ENCODE data around the gene GAK. TPM values are rescaled to one million over a fixed set of nuclear protein-coding genes. Genes with fewer than 3 reads are reported as not detected.

Gene GAK
- polyA plus RNA-seq, 1 of the 3 experiments (the other 2 are of a cell fraction): 35.9 TPM

- ChIA-PET CTCF (no interaction called here), POLR2A (no interaction called here)
- Histone ChIP-seq H3K27me3 (ENCODE audit: insufficient read depth) (no peaks in the 10 kb centered on the region), H4K20me1 (ENCODE audit: insufficient read depth) (no peaks in the 10 kb centered on the region), H2AFZ (ENCODE audit: low read depth) (no peak overlapping the region), H3K4me2 (no peak overlapping the region), H3K4me3 (ENCODE audit: low read depth in 2 of 2, low read length in 1 of 2) (no peak overlapping the region), H3K27ac (ENCODE audit: low read depth in 2 of 2, low read length in 1 of 2) (no peak overlapping the region), H3K36me3 (replicated peaks in 1 of 2; ENCODE audit: control insufficient read depth in 1 of 2, insufficient read depth in 2 of 2, low read length in 1 of 2) (peaks cover 0 to 13% of the 10 kb centered on the region in 2 experiments), H3K4me1 (ENCODE audit: control insufficient read depth in 1 of 2, insufficient read depth in 2 of 2, low read depth in 1 of 2, low read length in 1 of 2) (no peaks in the 10 kb centered on the region; a peak in 1 of 4 replicates), H3K9me3 (no peaks in the 10 kb centered on the region), H3F3A (replicated peaks; ENCODE audit: insufficient read depth) (no peaks in the 10 kb centered on the region), H3K9me2 (no peaks in the 10 kb centered on the region), H3K79me2 (ENCODE audit: insufficient read depth) (no peaks in the 10 kb centered on the region), H3K9ac (no peak overlapping the region)
- peak; percentile 19 for DNase-seq
- WGBS (ENCODE audit: low lambda C conversion rate): 98% methylated on average over 16 of the region's 16 CpGs
- TF ChIP-seq GATA2 (CRISPR knock-in tag; IDR thresholded peaks at IDR 0.05) (no peak), RAD21 (IDR thresholded peaks at IDR 0.05; ENCODE audit: low read length) (no peak), PBX3 (IDR thresholded peaks at IDR 0.05) (no peak), TAF1 (IDR thresholded peaks at IDR 0.05; ENCODE audit: borderline replicate concordance, low read depth, low read length) (no peak), IRF3 (IDR thresholded peaks at IDR 0.05; ENCODE audit: low read depth, low read length) (no peak), CHD2 (IDR thresholded peaks at IDR 0.05; ENCODE audit: low read length, partially characterized antibody) (no peak), TCF12 (IDR thresholded peaks at IDR 0.05) (no peak)
Observed at GRCh38 chr4:848307-848691, 83.8 kb downstream of the GAK start.

- H3K9me3 ChIP-seq: peaks cover under 1% of the 10 kb centered on the region; the same call in 1 of the 2 replicates
- no peak overlapping the region for H2AFZ ChIP-seq (ENCODE audit: low read depth)
- no peaks in the 10 kb centered on the region for H3F3A ChIP-seq (replicated peaks; ENCODE audit: insufficient read depth)
- DNase-seq: no peak
- H3K36me3 ChIP-seq (replicated peaks in 1 of 2; ENCODE audit: control insufficient read depth in 1 of 2, insufficient read depth in 2 of 2, low read length in 1 of 2): peaks cover 7 to 13% of the 10 kb centered on the region in 2 experiments
- no peaks in the 10 kb centered on the region for H4K20me1 ChIP-seq (ENCODE audit: insufficient read depth)
- no peaks in the 10 kb centered on the region for H3K9me2 ChIP-seq
- 92% methylated on average over 14 of the region's 14 CpGs for WGBS (ENCODE audit: low lambda C conversion rate)
- ChIA-PET CTCF (no interaction called here), POLR2A (interaction anchor here (1.2 kb wide), 1 partner anchor 10 kb away, joined by 3 read pairs; no protein-coding TSS in a partner anchor)
- no peaks in the 10 kb centered on the region for H3K79me2 ChIP-seq (ENCODE audit: insufficient read depth)
- no peak overlapping the region for H3K4me3 ChIP-seq (ENCODE audit: low read depth in 2 of 2, low read length in 1 of 2)
- H3K9ac ChIP-seq: no peak overlapping the region
- no peak overlapping the region for H3K27ac ChIP-seq (ENCODE audit: low read depth in 2 of 2, low read length in 1 of 2)
- H3K4me2 ChIP-seq: no peak overlapping the region
- no peaks in the 10 kb centered on the region; a peak in 1 of 4 replicates for H3K4me1 ChIP-seq (ENCODE audit: control insufficient read depth in 1 of 2, insufficient read depth in 2 of 2, low read depth in 1 of 2, low read length in 1 of 2)
- TF ChIP-seq USF1 (IDR thresholded peaks at IDR 0.05; ENCODE audit: borderline replicate concordance, low read depth) (no peak), PBX3 (IDR thresholded peaks at IDR 0.05) (no peak), MXI1 (IDR thresholded peaks at IDR 0.05; ENCODE audit: low read depth, low read length) (no peak), RFX5 (IDR thresholded peaks at IDR 0.05; ENCODE audit: low read length) (no peak), POLR2AphosphoS5 (IDR thresholded peaks at IDR 0.05; ENCODE audit: low read depth, low read length) (no peak), TCF12 (IDR thresholded peaks at IDR 0.05) (no peak), CHD2 (IDR thresholded peaks at IDR 0.05; ENCODE audit: low read length, partially characterized antibody) (no peak)
- no peaks in the 10 kb centered on the region for H3K27me3 ChIP-seq (ENCODE audit: insufficient read depth)
Observed at GRCh38 chr4:845836-846251, 86.3 kb downstream of the GAK start.

All from SK-N-SH (cell line).